PC-9 (cell line): ENCODE data around the gene CAMK2B. TPM values are rescaled to one million over a fixed set of nuclear protein-coding genes. Genes with fewer than 3 reads are reported as not detected.
A peak's percentile ranks its signal among the peaks of the same experiment; 100 is the strongest.

ENCODE experiments used
- BruUV-seq: library from RNA; stranded (reverse); fragments of 400-500 nt; replicated peaks from 2 replicates; lab custom pipeline; 2021; lab: Mats Ljungman, UMichigan
- CTCF ChIA-PET: fragments of 300-600 bp; sonication (Branson Sonifier 250); formaldehyde crosslinking; loops from one replicate; lab custom pipeline; 2022; ENCODE audit warnings: antibody characterized with exemption; lab: Charles Lee
- POLR2A ChIA-PET: fragments of 300-600 bp; sonication (Branson Sonifier 250); formaldehyde crosslinking; loops from one replicate; lab custom pipeline; 2022; ENCODE audit warnings: antibody characterized with exemption; ENCODE audit not compliant: unreplicated experiment; lab: Charles Lee
- DNase-seq, 2 experiments: peaks; one replicate each; pipeline versions ENCODE4 v3.0.0 to v3.0.0-alpha.2; 2015 to 2022; ENCODE audit warnings: mixed read lengths in 1 of 2
- H2AFZ ChIP-seq: fragments of 200-600 bp; sonication (generic); 2 replicates; pipeline ENCODE4 v1.8.1; 2017; ENCODE audit warnings: antibody characterized with exemption
- H3F3A ChIP-seq: fragments of 200-600 bp; sonication (generic); 2 replicates; pipeline ENCODE4 v1.8.1; 2017; ENCODE audit warnings: antibody characterized with exemption, mild to moderate bottlenecking, low read depth; ENCODE audit not compliant: insufficient read depth
- H3K27ac ChIP-seq: fragments of 200-600 bp; sonication (generic); 2 replicates; pipeline ENCODE4 v1.6.1; 2016; ENCODE audit warnings: mixed run types
- H3K27me3 ChIP-seq: fragments of 200-600 bp; sonication (generic); 2 replicates; pipeline ENCODE4 v1.6.1; 2016; ENCODE audit warnings: low read depth, mixed run types; ENCODE audit not compliant: insufficient read depth
- H3K36me3 ChIP-seq: fragments of 200-600 bp; sonication (generic); 2 replicates; pipeline ENCODE4 v1.6.1; 2016; ENCODE audit warnings: low read depth, mixed run types
- H3K4me1 ChIP-seq: fragments of 200-600 bp; sonication (generic); replicated peaks from 2 replicates; pipeline ENCODE4 v1.6.1; 2016; ENCODE audit warnings: mixed run types; ENCODE audit not compliant: insufficient read depth
- H3K4me2 ChIP-seq: fragments of 200-600 bp; sonication (generic); 2 replicates; pipeline ENCODE4 v1.6.1; 2017; ENCODE audit warnings: mixed run types
- H3K4me3 ChIP-seq: fragments of 200-600 bp; sonication (generic); 2 replicates; pipeline ENCODE4 v1.6.1; 2016; ENCODE audit warnings: mixed run types
- H3K79me2 ChIP-seq: fragments of 200-600 bp; sonication (generic); 2 replicates; pipeline ENCODE4 v1.6.1; 2017; ENCODE audit warnings: low read depth, mixed run types
- H3K9me2 ChIP-seq: fragments of 200-600 bp; sonication (generic); 2 replicates; pipeline ENCODE4 v1.8.1; 2017; ENCODE audit warnings: mild to moderate bottlenecking; ENCODE audit not compliant: insufficient read depth
- H3K9me3 ChIP-seq: fragments of 200-600 bp; sonication (generic); 2 replicates; pipeline ENCODE4 v1.8.1; 2016; ENCODE audit warnings: low read depth; ENCODE audit not compliant: insufficient read depth
- H4K20me1 ChIP-seq: fragments of 200-600 bp; sonication (generic); 2 replicates; pipeline ENCODE4 v1.8.1; 2017; ENCODE audit not compliant: insufficient read depth
- CTCF ChIP-seq: fragments of 200-600 bp; sonication (generic); conservative IDR thresholded peaks from 2 replicates; pipeline ENCODE4 v1.6.1; 2017; ENCODE audit warnings: mixed run types, antibody characterized with exemption, mild to moderate bottlenecking, moderate library complexity
- EZH2 ChIP-seq: fragments of 200-600 bp; sonication (generic); IDR thresholded peaks from 2 replicates; pipeline ENCODE4 v1.8.0; 2017; ENCODE audit warnings: antibody characterized with exemption, low read depth
- intact Hi-C: fragments of 100-400 bp; cut with micrococcal nuclease; formaldehyde crosslinking; loops from one replicate; pipeline ENCODE4 v1.10.0; 2022; ENCODE audit not compliant: unreplicated experiment
- total RNA-seq: library from RNA; stranded (reverse); gene quantifications from 2 replicates; pipeline ENCODE4 v1.2.3, GENCODE V29; 2021

CAMK2B gene
- total RNA-seq, 1 experiment from 2014 or later: 0.15 TPM

GRCh38 chr7:44308596-44309270 lies 16.7 kb downstream of the CAMK2B start:
- Histone ChIP-seq H3K4me2 (no peak overlapping the region), H3K27me3 (no peaks in the 10 kb centered on the region), H3K4me1 (no peaks in the 10 kb centered on the region), H3K9me3 (no peaks in the 10 kb centered on the region), H3K79me2 (no peaks in the 10 kb centered on the region), H3K36me3 (no peaks in the 10 kb centered on the region), H4K20me1 (0 out of 2 replicates have a peak, but pooled peaks cover 4% of the 10 kb centered on the region), H3F3A (no peaks in the 10 kb centered on the region), H3K27ac (no peak overlapping the region), H2AFZ (no peak overlapping the region), H3K9me2 (no peaks in the 10 kb centered on the region), H3K4me3 (no peak overlapping the region)
- no peak for TF ChIP-seq CTCF
- no peak for TF ChIP-seq EZH2
- POLR2A ChIA-PET: no interaction called here
- CTCF ChIA-PET: interaction anchor here (0.7 kb wide), 1 partner anchor 707 kb away, joined by 27 read pairs; no protein-coding TSS in a partner anchor
- no TSS peak for BruUV-seq
- intact Hi-C loops: no loop called here
- no peak for DNase-seq

GRCh38 chr7:44307905-44308595 lies 17.3 kb downstream of the CAMK2B start:
- no peaks in the 10 kb centered on the region for H3F3A ChIP-seq
- H3K9me3 ChIP-seq: no peaks in the 10 kb centered on the region
- H3K4me3 ChIP-seq: no peak overlapping the region
- H3K79me2 ChIP-seq: no peaks in the 10 kb centered on the region
- DNase-seq: no peak
- CTCF ChIA-PET: interaction anchor here (0.7 kb wide), 1 partner anchor 708 kb away, joined by 27 read pairs; no protein-coding TSS in a partner anchor
- intact Hi-C loops: loop anchor here (1.0 kb wide), 2 partner anchors 67 to 236 kb away; no protein-coding TSS in a partner anchor
- POLR2A ChIA-PET: no interaction called here
- no peaks in the 10 kb centered on the region for H3K4me1 ChIP-seq
- no peaks in the 10 kb centered on the region for H3K36me3 ChIP-seq
- no TSS peak for BruUV-seq
- no peak overlapping the region for H3K4me2 ChIP-seq
- H3K9me2 ChIP-seq: no peaks in the 10 kb centered on the region
- 0 out of 2 replicates have a peak, but pooled peaks cover 4% of the 10 kb centered on the region for H4K20me1 ChIP-seq
- H3K27ac ChIP-seq: no peak overlapping the region
- H2AFZ ChIP-seq: no peak overlapping the region
- H3K27me3 ChIP-seq: no peaks in the 10 kb centered on the region
- TF ChIP-seq EZH2 (no peak), CTCF (no peak)

- TF ChIP-seq CTCF (peak; percentile 61), EZH2 (no peak)
- Histone ChIP-seq H3K79me2 (no peaks in the 10 kb centered on the region), H3K9me3 (no peaks in the 10 kb centered on the region), H3F3A (no peaks in the 10 kb centered on the region), H3K9me2 (no peaks in the 10 kb centered on the region), H3K27me3 (no peaks in the 10 kb centered on the region), H3K4me2 (no peak overlapping the region), H3K4me1 (no peaks in the 10 kb centered on the region), H2AFZ (no peak overlapping the region), H3K36me3 (no peaks in the 10 kb centered on the region), H4K20me1 (0 out of 2 replicates have a peak, but pooled peaks cover 4% of the 10 kb centered on the region), H3K27ac (no peak overlapping the region), H3K4me3 (no peak overlapping the region)
- peak; percentile 61 to 74 for DNase-seq
- CTCF ChIA-PET: no interaction called here
- intact Hi-C loops: loop anchor here (1.0 kb wide), 2 partner anchors 66 to 235 kb away; no protein-coding TSS in a partner anchor
- BruUV-seq: no TSS peak
- POLR2A ChIA-PET: no interaction called here
Observed at GRCh38 chr7:44307301-44307900, 18.0 kb downstream of the CAMK2B start.
